B cell (primary cell): ENCODE measurements around the gene ZNF672. TPM values are rescaled to one million over a fixed set of nuclear protein-coding genes. Genes with fewer than 3 reads are reported as not detected.
"Not testable (repeated sequence)": the region's sequence is repeated elsewhere in the genome, so short reads cannot be mapped to it uniquely, and the experiment has no call there.

Source experiments
- ATAC-seq: fragments of 200-7000 bp; cut with Tn5 transposase; one replicate; pipeline ENCODE4 v1.10.0; 2021; ENCODE audit warnings: low read depth, mild to moderate bottlenecking, moderate number of reproducible peaks, moderate library complexity
- CTCF ChIA-PET: fragments of 350-600 bp; sonication (Branson Sonifier 250); formaldehyde crosslinking; loops from one replicate; lab custom pipeline; 2021; ENCODE audit warnings: antibody characterized with exemption, inconsistent platforms; lab: Charles Lee
- POLR2A ChIA-PET: fragments of 350-600 bp; sonication (Branson Sonifier 250); formaldehyde crosslinking; loops from one replicate; lab custom pipeline; 2021; ENCODE audit warnings: antibody characterized with exemption; lab: Charles Lee
- DNase-seq: peaks from one replicate; pipeline ENCODE4 v3.0.0; 2013
- H2AFZ ChIP-seq: 2 replicates; pipeline ENCODE4 v1.6.1; 2012; ENCODE audit warnings: mild to moderate bottlenecking, low read depth, low read length; ENCODE audit not compliant: insufficient read depth, poor library complexity, severe bottlenecking
- H3K27ac ChIP-seq, 2 donors: 1 replicate in 1 of 2; 2 replicates in 1 of 2; pipeline ENCODE4 v1.5.1; 2012 to 2013; ENCODE audit warnings: low read length in 2 of 2, mild to moderate bottlenecking in 2 of 2, moderate library complexity in 1 of 2
- H3K27me3 ChIP-seq, 4 experiments: fragments of 200-600 bp in 1 of 4; sonication (generic) in 1 of 4; replicated peaks in 1 of 4; 1 replicate in 2 of 4; 2 replicates in 2 of 4; pipeline versions ENCODE4 v1.6.1 to v1.7.0; 2013 to 2016; ENCODE audit warnings: low read length in 3 of 4, mild to moderate bottlenecking in 2 of 4, mixed read lengths in 1 of 4, moderate library complexity in 1 of 4; ENCODE audit not compliant: insufficient read depth in 4 of 4, control insufficient read depth in 3 of 4; ENCODE audit errors: control extremely low read depth in 1 of 4
- H3K36me3 ChIP-seq, 2 experiments: replicated peaks in 1 of 2; 1 replicate in 1 of 2; 2 replicates in 1 of 2; pipeline versions ENCODE4 v1.6.1 to v1.7.1; 2013; ENCODE audit warnings: low read length in 1 of 2; ENCODE audit not compliant: insufficient read depth in 2 of 2, control insufficient read depth in 1 of 2; ENCODE audit errors: control extremely low read depth in 1 of 2, extremely low read depth in 1 of 2
- H3K4me1 ChIP-seq, 2 donors: fragments of 200-600 bp in 1 of 2; sonication (generic) in 1 of 2; 1 replicate in 1 of 2; 2 replicates in 1 of 2; pipeline versions ENCODE4 v1.5.1 to v1.6.1; 2013 to 2017; ENCODE audit warnings: low read length in 2 of 2; ENCODE audit not compliant: control insufficient read depth in 2 of 2, insufficient read depth in 2 of 2
- H3K4me2 ChIP-seq: replicated peaks from 2 replicates; pipeline ENCODE3; 2012; ENCODE audit warnings: mild to moderate bottlenecking, low read depth, low read length; ENCODE audit not compliant: poor library complexity, severe bottlenecking
- H3K4me3 ChIP-seq, 5 experiments: fragments of 200-600 bp in 1 of 5; sonication (generic) in 1 of 5; 1 replicate in 3 of 5; 2 replicates in 2 of 5; pipeline versions ENCODE4 v1.5.1 to v1.7.0; 2011 to 2016; ENCODE audit warnings: low read length in 4 of 5, mild to moderate bottlenecking in 4 of 5, low read depth in 2 of 5, control low read depth in 1 of 5, moderate library complexity in 1 of 5; ENCODE audit not compliant: insufficient read depth in 1 of 5; ENCODE audit errors: control extremely low read depth in 1 of 5, extremely low read depth in 1 of 5
- H3K79me2 ChIP-seq: fragments of 200-600 bp; sonication (generic); one replicate; pipeline ENCODE4 v1.6.0; 2016; ENCODE audit warnings: low read length; ENCODE audit not compliant: control insufficient read depth, insufficient read depth
- H3K9ac ChIP-seq: fragments of 200-600 bp; sonication (generic); 2 replicates; pipeline ENCODE4 v1.6.1; 2017; ENCODE audit warnings: mild to moderate bottlenecking, low read length, moderate library complexity
- H3K9me3 ChIP-seq, 3 donors: one replicate each; pipeline versions ENCODE4 v1.6.1 to v1.7.1; 2013; ENCODE audit warnings: low read length in 2 of 3; ENCODE audit not compliant: control insufficient read depth in 2 of 3, insufficient read depth in 1 of 3; ENCODE audit errors: control extremely low read depth in 1 of 3
- H4K20me1 ChIP-seq: 2 replicates; pipeline ENCODE4 v1.6.0; 2012; ENCODE audit warnings: mild to moderate bottlenecking, low read length; ENCODE audit not compliant: insufficient read depth, control insufficient read depth, poor library complexity, severe bottlenecking
- H3K27ac Mint-ChIP-seq: one replicate; pipeline ENCODE4 v1.8.0; 2021; ENCODE audit warnings: mixed read lengths
- H3K27me3 Mint-ChIP-seq: one replicate; pipeline ENCODE4 v1.8.0; 2021; ENCODE audit warnings: mixed read lengths
- H3K4me1 Mint-ChIP-seq: one replicate; pipeline ENCODE4 v1.8.0; 2021; ENCODE audit warnings: mixed read lengths
- H3K4me3 Mint-ChIP-seq: one replicate; pipeline ENCODE4 v1.8.0; 2021; ENCODE audit warnings: mixed read lengths
- H3K9me3 Mint-ChIP-seq: one replicate; pipeline ENCODE4 v1.8.0; 2022; ENCODE audit warnings: mixed read lengths; ENCODE audit not compliant: insufficient read depth
- EZH2 ChIP-seq: IDR thresholded peaks from 2 replicates; pipeline ENCODE4 v1.6.1; 2012; ENCODE audit warnings: borderline replicate concordance, low read depth, mild to moderate bottlenecking, moderate library complexity, low read length; ENCODE audit not compliant: insufficient read depth, poor library complexity, severe bottlenecking
- WGBS: methylation state at CpG from one replicate; pipeline ENCODE4 v1.1.5; 2013; ENCODE audit warnings: missing lambda C conversion rate; ENCODE audit not compliant: insufficient coverage; 5-methylcytosine and 5-hydroxymethylcytosine counted together
- intact Hi-C: fragments of 100-400 bp; cut with micrococcal nuclease; formaldehyde crosslinking; loops from one replicate; pipeline ENCODE4 v1.10.0; 2022
- polyA plus RNA-seq: library from polyadenylated mRNA; depleted of rRNA; stranded (reverse); fragments of >200 nt; gene quantifications from 2 replicates; pipeline ENCODE4 v1.2.3, GENCODE V29; 2012
- total RNA-seq, 2 donors: library from RNA; stranded (reverse); fragments of 120-200 nt in 1 of 2; gene quantifications; 1 replicate in 1 of 2; 2 replicates in 1 of 2; pipeline versions ENCODE4 v1.2.3 to v1.2.4, GENCODE V29; 2013 to 2022
- TF ChIP-seq, protein P1 (sequence below): fragments of 200-600 bp; IDR thresholded peaks from one replicate; pipeline ENCODE4 v1.8.0; 2022; ENCODE audit warnings: antibody characterized with exemption, mild to moderate bottlenecking

Gene ZNF672
- total and polyA plus RNA-seq, 2 donors (not counting 1 experiment from before 2014, with no cell fraction given) = 46.4 to 56.3 TPM

- CTCF ChIA-PET = interaction anchor here (0.7 to 1.0 kb wide), 3 partner anchors 12 to 22 kb away, joined by 3 read pairs; no protein-coding TSS in a partner anchor
- no peak overlapping the region for H3K4me3 Mint-ChIP-seq
- no peak for DNase-seq
Measured at GRCh38 chr1:248886237-248886895, 48.3 kb downstream of the ZNF672 start.

GRCh38 chr1:248889914-248890243 lies 51.9 kb downstream of the ZNF672 start:
- H3K27me3 Mint-ChIP-seq = peaks cover 17% of the 10 kb centered on the region
- 94% methylated on average over 4 of the region's 10 CpGs for WGBS
- H3K27ac ChIP-seq, H3K4me2 ChIP-seq, H3K36me3 ChIP-seq, ATAC-seq, H4K20me1 ChIP-seq, H3K79me2 ChIP-seq, POLR2A ChIA-PET, H3K9ac ChIP-seq, DNase-seq, H3K9me3 ChIP-seq, H3K27ac Mint-ChIP-seq, H3K4me3 ChIP-seq, H3K27me3 ChIP-seq, H2AFZ ChIP-seq, intact Hi-C loops, H3K9me3 Mint-ChIP-seq, CTCF ChIA-PET, H3K4me3 Mint-ChIP-seq: not testable (repeated sequence)
- peaks cover 17% of the 10 kb centered on the region for H3K4me1 Mint-ChIP-seq
- peaks cover 11 to 14% of the 10 kb centered on the region in 2 donors for H3K4me1 ChIP-seq

More at GRCh38 chr1:248886237-248886895, 48.3 kb downstream of the ZNF672 start:
- H3K27me3 ChIP-seq = no peaks in the 10 kb centered on the region
- H3K4me1 Mint-ChIP-seq = peaks cover 22% of the 10 kb centered on the region
- no peak overlapping the region for H3K9ac ChIP-seq
- TF ChIP-seq, protein P1, sequence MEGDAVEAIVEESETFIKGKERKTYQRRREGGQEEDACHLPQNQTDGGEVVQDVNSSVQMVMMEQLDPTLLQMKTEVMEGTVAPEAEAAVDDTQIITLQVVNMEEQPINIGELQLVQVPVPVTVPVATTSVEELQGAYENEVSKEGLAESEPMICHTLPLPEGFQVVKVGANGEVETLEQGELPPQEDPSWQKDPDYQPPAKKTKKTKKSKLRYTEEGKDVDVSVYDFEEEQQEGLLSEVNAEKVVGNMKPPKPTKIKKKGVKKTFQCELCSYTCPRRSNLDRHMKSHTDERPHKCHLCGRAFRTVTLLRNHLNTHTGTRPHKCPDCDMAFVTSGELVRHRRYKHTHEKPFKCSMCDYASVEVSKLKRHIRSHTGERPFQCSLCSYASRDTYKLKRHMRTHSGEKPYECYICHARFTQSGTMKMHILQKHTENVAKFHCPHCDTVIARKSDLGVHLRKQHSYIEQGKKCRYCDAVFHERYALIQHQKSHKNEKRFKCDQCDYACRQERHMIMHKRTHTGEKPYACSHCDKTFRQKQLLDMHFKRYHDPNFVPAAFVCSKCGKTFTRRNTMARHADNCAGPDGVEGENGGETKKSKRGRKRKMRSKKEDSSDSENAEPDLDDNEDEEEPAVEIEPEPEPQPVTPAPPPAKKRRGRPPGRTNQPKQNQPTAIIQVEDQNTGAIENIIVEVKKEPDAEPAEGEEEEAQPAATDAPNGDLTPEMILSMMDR = no peak
- no peak for TF ChIP-seq EZH2
- H3K27ac Mint-ChIP-seq = no peak overlapping the region
- peaks cover 11 to 15% of the 10 kb centered on the region in 2 donors for H3K4me1 ChIP-seq
- H3K36me3 ChIP-seq = no peaks in the 10 kb centered on the region
- intact Hi-C loops = no loop called here
- no peaks in the 10 kb centered on the region for H3K79me2 ChIP-seq
- no peak overlapping the region for H3K27ac ChIP-seq
- H4K20me1 ChIP-seq = no peaks in the 10 kb centered on the region
- H3K9me3 ChIP-seq = no peaks in the 10 kb centered on the region
- 67% methylated on average over 1 of the region's 1 CpG for WGBS
- no peak for ATAC-seq
- H3K4me3 ChIP-seq = no peak overlapping the region
- peaks cover 10% of the 10 kb centered on the region for H3K27me3 Mint-ChIP-seq
- no peaks in the 10 kb centered on the region for H3K9me3 Mint-ChIP-seq
- POLR2A ChIA-PET = no interaction called here
- peak overlapping the region; percentile 25 for H2AFZ ChIP-seq
- H3K4me2 ChIP-seq = peak overlapping the region; percentile 2
